ENCODE measurements around the gene ANAPC4.

- TF ChIP-seq CTCF (IDR thresholded peaks at IDR 0.05) (no peak), POLR2A (IDR thresholded peaks at IDR 0.05) (no peak)
Observed at GRCh38 chr4:25440478-25441030, 63.5 kb downstream of the ANAPC4 start.
